GM18505 (cell line): ENCODE results near the gene ZNF488.
"Not testable (repeated sequence)": the region's sequence is repeated elsewhere in the genome, so short reads cannot be mapped to it uniquely, and the experiment has no call there.

Source experiments
- ATAC-seq: cut with Tn5 transposase; IDR thresholded peaks from one replicate; pipeline ENCODE4 v1.9.1; 2021; ENCODE audit not compliant: unreplicated experiment
- POLR2A ChIP-seq: IDR thresholded peaks from 4 replicates; pipeline ENCODE4 v1.6.1; 2011; ENCODE audit warnings: borderline replicate concordance; ENCODE audit not compliant: insufficient read depth, insufficient read length; ENCODE audit errors: extremely low read depth

Gene ZNF488, protein sequence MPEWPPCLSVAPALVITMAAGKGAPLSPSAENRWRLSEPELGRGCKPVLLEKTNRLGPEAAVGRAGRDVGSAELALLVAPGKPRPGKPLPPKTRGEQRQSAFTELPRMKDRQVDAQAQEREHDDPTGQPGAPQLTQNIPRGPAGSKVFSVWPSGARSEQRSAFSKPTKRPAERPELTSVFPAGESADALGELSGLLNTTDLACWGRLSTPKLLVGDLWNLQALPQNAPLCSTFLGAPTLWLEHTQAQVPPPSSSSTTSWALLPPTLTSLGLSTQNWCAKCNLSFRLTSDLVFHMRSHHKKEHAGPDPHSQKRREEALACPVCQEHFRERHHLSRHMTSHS

DNA sequence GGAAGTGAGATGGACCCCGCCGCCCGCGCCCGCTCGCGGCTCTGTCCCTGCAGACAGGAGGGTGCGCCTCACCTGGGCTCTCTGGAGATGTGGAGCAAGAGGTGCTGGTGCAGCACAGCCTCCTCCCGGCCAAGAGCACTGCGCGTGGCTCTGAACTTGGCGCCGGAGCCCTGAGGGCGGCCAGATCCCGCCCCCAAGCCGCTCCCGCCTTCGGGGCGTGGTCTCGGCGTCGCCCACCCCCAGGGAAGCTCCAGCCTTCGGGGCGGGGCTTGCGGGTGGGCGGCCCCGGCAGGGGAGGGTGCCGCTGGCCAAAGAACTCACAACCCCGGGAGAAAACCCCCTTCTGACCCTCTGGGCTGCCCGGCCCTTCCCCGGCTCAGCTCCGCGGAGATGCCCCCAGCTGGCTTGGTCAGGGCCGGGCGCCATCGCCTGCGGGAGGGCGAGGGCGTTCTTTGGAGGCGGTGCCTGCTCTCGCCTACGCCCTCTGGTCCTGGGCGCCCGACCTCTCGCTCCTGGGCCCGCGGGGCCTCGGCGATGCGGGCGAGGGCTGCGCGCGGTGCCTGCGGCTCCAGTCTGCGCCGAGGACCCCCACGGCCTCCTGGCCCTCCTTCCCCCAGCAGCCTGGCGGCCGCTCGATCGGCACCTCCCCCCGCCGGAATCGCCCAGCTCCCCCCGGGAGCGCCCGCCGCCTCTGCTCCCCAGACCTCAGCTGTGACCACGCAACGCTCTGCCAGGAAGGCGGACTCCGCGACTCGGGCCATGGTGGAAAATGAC, at the start of gene ZNF488:
TSS of gene ZNF488 (minus strand) at position 146 of the 774 bp plus-strand sequence. CDS start 15,464 bp downstream, outside the sequence.
- TF ChIP-seq POLR2A = no peak
- ATAC-seq = peak; percentile 94

GRCh38 chr10:47425813-47426419, 41.8 kb upstream of the ZNF488 start:
- ATAC-seq = no peak
- TF ChIP-seq POLR2A = no peak

- ATAC-seq = no peak
- no peak for TF ChIP-seq POLR2A
Observed at GRCh38 chr10:47424231-47424630, 40.1 kb upstream of the ZNF488 start.

DNA sequence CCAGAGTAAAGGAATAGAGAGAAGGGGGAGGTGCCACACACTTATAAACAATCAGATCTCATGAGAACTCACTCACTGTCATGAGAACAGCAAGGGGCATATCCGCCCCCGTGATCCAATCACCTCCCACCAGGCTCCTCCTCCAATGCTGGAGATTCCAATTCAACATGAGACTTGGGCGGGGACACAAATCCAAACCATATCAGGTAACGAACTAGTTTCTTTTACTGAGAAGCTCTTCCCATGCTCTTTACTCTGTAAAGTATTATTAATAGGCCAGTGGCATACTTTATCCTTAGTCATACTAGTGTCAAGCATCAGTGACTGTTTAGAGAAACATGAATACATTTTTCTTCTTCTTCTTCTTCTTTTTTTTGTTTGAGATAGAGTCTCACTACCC, 39.4 kb upstream of the ZNF488 start:
- no peak for ATAC-seq

GRCh38 chr10:47421057-47421952, 37.2 kb upstream of the ZNF488 start:
- no peak for ATAC-seq

More for the DNA sequence above, 39.4 kb upstream of the ZNF488 start:
- no peak for TF ChIP-seq POLR2A

GRCh38 chr10:47420305-47421056, 36.4 kb upstream of the ZNF488 start:
- no peak for ATAC-seq
- no peak for TF ChIP-seq POLR2A

More at GRCh38 chr10:47421057-47421952, 37.2 kb upstream of the ZNF488 start:
- no peak for TF ChIP-seq POLR2A

DNA sequence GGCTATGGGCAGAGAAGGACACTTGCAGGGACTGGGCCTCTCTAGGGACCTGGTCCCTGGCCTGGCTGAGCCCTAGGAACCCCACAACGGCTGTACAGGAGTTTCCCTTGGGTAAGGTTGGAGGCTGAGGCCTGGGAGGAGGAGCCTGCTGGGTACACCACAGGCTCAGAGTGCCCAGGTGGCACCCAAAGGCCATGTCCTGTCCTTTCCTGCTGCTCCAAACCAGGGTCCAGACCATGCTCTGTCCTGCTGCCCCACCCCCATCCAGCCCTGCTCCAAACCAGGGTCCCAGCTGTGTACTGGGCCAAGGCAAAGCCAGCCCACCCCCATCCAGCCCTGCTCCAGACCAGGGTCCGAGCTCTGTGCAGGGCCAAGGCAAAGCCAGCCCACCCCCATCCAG, 35.3 kb upstream of the ZNF488 start:
- no peak for ATAC-seq
- no peak for TF ChIP-seq POLR2A

- no peak for ATAC-seq
- no peak for TF ChIP-seq POLR2A
Observed at GRCh38 chr10:47418966-47419365, 34.9 kb upstream of the ZNF488 start.

- TF ChIP-seq POLR2A = no peak
- no peak for ATAC-seq
Observed at GRCh38 chr10:47418321-47418720, 34.2 kb upstream of the ZNF488 start.

DNA sequence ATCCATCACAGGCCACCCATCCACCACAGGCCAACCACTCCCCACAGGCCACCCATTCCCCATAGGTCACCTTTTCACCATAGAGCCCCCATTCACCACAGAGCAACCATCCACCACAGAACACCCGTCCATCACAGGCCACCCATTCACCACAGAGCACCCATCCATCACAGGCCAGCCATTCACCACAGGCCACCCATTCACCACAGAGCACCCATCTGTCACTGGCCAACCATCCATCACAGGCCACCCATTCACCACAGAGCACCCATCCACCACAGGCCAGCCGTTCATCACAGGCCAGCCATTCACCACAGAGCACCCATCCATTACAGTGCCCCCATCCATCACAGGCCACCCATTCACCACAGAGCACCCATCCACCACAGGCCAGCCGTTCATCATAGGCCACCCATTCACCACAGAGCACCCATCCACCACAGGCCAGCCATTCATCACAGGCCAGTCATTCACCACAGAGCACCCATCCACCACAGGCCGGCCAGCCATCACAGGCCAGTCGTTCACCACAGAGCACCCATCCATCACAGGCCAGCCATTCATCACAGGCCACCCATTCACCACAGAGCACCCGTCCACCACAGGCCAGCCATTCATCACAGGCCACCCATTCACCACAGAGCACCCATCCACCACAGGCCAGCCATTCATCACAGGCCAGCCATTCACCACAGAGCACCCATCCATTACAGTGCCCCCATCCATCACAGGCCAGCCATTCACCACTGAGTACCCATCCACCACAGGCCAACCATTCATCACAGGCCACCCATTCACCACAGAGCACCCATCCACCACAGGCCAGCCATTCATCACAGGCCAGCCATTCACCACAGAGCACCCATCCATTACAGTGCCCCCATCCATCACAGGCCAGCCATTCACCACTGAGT, 32.5 kb upstream of the ZNF488 start:
- not testable (repeated sequence) for ATAC-seq

DNA sequence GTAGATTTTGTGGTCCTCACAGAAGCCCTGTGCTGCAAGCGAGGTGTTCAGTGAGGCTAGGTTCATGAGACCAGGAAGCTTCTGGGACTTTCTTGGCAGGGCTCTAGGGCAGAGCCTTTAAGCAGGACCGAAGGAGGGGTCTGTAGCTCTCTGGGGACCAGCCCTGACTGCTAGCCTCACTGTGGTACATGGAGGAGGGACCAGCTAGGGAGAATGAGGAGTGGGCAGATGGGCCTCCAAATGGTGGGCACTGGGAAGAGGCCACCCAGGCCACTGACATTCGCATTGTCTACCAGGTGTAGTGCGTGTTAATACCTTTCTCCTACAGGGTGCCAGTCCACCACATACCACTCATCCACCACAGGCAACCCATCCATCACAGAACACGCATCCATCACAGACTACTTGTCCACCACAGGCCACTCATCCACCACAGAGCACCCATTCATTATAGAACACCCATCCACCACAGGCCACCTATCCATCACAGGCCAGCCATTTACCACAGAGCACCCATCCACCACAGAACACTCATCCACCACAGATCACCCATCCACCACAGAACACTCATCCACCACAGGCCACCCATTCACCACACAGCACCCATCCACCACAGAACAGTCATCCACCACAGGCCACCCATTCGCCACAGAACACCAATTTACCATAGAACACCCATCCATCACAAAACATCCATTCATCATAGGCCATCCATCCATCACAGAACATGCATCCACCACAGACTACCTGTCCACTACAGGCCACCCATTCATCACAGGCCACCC, 31.6 kb upstream of the ZNF488 start:
- no peak for ATAC-seq

More for the DNA sequence above, 31.6 kb upstream of the ZNF488 start:
- TF ChIP-seq POLR2A = no peak
